GM12801 (cell line): ENCODE measurements around the gene UBE2R2.

Experiments
- TF ChIP-seq, protein P1 (sequence below): IDR thresholded peaks from one replicate; pipeline ENCODE4 v1.5.1; 2011; ENCODE audit warnings: control low read depth; ENCODE audit not compliant: insufficient read length; ENCODE audit errors: extremely low read depth

The UBE2R2 gene

DNA sequence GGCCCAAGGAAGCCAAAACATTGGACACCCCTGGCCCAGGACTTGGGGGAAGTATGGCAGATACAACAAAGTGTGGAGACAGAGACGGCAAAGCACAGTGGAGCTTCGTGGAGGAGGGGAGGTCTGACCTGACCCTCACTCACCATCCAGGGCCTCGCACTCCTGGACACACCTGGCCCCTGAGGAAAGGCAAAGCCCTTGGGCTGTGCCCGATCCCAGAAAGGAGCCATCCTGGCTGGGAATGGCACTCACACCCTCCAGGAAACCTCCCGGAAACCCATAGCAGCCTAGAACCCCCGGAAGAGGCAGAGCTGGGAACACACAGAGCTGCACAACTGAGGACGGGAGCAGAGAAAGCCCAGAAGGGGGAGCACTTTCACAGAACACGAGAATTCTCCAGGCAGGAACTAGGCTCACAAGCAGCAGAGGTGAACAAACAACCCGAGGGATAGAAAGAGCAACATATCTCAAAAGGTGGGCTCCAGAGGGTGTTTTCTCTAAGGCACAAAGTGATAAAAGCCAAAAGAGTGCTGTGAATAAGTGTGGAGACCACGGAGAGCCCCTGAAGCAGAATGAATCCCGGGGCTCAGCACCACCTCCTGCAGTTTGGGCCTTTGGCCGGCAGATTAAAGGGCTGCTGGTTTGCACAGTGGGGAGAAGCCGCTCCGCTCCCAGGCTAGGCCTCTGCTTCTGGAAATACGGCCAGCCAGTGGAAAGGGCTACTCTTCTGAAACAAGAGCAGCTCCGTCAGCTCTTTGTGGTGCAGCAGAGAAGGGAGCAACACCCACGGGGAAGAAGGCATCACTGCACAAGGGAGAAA is 108.2 kb downstream of the UBE2R2 start:
- TF ChIP-seq, protein P1, sequence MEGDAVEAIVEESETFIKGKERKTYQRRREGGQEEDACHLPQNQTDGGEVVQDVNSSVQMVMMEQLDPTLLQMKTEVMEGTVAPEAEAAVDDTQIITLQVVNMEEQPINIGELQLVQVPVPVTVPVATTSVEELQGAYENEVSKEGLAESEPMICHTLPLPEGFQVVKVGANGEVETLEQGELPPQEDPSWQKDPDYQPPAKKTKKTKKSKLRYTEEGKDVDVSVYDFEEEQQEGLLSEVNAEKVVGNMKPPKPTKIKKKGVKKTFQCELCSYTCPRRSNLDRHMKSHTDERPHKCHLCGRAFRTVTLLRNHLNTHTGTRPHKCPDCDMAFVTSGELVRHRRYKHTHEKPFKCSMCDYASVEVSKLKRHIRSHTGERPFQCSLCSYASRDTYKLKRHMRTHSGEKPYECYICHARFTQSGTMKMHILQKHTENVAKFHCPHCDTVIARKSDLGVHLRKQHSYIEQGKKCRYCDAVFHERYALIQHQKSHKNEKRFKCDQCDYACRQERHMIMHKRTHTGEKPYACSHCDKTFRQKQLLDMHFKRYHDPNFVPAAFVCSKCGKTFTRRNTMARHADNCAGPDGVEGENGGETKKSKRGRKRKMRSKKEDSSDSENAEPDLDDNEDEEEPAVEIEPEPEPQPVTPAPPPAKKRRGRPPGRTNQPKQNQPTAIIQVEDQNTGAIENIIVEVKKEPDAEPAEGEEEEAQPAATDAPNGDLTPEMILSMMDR = no peak

DNA sequence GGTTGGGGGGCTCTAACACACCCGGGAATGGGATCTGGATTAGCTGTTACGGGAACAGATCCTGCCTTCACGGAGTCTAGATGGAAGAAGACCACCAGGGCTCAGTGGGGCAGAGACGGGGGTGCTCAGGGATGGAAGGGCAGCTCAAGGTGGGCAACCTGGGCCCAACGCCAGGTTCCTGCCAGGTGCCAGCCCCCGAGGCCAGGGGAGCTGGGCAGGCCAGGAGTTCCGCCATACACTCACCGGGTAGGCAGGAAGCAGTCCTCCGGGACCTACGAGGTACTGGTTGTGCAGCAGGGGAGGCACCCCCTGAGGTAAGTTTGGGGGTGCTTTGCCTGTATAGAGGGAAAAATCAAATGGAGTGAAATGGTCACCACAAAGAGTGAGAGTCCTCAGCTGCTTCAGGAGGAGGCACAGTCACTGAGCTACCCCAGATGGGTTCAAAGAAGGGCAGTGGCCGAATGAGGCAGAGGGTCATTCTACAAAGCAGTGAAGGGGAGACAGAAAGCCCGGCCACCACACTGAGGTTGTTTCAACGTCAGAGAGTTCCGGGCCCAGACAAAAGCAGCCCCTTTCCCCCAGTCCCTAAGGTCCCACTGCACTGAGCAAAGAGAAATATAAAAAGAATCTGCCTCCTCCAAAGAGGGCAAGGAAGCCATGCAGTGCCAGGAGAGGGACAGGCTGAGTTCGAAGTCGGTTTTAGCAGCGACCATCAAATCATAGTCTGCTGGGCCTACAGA is 110.0 kb downstream of the UBE2R2 start:
- TF ChIP-seq, protein P1 = no peak

DNA sequence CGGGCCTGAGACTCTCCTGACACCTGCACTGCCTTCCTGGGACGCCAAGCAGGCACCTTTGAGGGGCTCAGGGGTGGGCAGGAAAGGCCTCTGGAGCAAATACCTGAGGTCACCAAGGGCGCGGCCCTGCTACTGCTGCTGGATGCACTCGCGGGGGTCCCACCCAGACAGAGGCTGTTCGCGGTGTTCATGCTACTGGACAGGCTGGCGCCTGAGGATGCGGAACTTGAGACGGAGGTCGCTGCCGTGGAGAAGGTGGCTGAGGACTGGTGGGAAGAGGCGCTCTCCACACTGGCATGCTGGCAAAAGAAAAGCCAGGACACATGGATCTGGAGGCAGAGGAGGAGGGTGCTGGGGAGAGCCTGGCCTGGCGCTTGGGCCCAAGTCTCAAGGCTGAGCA is 110.7 kb downstream of the UBE2R2 start:
- TF ChIP-seq, protein P1 = no peak

DNA sequence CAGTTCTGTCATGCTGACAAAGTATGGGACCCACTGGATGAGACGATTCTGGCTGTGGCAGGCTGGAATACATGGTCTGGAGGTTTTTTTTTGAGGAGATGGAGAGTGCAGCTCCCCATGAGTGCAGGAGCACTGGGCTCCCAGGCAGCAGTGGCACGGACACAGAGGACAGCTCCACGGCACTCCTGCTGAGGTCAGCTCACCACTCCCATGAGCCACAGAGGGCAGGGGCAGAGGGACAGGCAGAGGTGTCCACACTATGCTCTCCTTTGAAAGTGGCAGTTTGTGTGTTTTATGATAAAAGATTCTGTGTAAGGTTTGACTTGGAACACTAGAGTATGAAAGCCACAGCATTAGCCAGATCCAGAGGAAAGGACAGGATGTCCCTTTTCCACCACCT is 114.4 kb downstream of the UBE2R2 start:
- TF ChIP-seq, protein P1 = no peak

DNA sequence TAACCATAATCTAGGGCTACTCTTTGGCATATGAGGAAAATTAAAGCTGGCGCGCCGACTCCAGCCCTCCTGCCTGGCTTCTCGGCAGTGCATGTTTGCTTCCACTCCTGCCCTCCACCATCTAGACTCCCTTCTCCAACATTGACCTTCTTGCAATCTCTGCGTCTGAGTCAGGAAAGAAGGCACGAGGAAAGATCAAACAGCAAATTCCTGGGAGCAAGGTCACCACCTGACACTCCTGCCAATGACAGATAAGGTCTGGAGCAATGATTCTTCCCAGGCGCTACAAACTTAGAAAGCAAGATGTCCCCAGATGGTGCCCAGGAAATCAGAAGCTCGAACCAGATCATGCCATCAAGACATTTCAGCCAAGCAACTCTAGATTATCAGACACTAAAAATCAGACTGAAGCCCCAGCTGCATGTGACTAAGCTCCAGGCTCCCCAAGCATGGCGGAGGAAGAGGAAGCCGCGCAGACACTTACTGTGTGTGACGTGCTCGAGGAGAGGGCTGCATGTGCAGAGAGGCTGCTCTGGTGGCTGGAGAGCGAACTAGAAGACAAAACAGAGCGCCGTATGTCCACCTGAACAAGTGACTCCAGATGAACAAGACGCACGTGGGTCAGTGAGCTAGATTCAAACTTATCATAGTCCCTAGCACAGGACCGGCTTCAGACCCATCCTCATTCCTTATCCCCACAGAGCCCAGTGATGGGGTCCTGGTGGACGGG is 115.3 kb downstream of the UBE2R2 start:
- TF ChIP-seq, protein P1 = no peak

DNA sequence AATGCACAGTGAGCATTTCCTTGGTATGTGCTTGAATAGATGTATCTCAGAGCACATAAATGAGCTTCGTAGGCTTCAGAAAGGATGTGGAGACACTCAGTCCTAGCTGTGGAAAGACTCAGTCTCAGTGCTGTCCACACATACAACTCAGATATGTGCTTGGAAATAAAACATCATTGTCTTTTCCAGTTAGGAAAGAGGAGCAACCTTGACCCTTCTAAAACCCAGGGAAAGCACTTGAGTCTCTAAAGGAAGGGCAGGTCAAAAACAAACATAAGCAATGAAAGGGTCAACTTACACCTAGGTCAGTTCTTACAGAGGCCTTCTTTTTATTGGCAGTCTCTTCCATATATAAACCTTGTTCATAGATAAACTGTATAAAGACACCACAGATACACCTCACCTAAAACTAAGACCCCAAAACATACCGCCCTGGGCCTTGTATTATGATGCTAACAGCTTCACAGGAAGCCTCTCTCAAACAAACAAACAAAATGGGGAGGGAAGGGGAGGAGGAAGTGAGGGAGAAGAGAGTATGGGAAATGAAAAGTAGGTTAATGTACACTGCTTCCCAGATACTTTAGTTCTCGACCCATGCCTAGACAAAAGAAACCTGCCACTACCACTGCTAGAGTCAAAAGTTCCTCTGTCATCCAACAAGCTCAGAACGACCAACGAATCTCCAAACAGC is 117.4 kb downstream of the UBE2R2 start:
- TF ChIP-seq, protein P1 = no peak
